Naive thymus-derived CD4-positive, alpha-beta T cell (primary cell): Measurements from ENCODE around the gene SLC44A5. TPM values are rescaled to one million over a fixed set of nuclear protein-coding genes. Genes with fewer than 3 reads are reported as not detected.
"Not testable (repeated sequence)": the region's sequence is repeated elsewhere in the genome, so short reads cannot be mapped to it uniquely, and the experiment has no call there.

Source experiments
- ATAC-seq: fragments of 150-1000 bp; cut with Tn5 transposase; 2 replicates; pipeline ENCODE4 v1.10.0; 2021; ENCODE audit warnings: mild to moderate bottlenecking, moderate library complexity
- CTCF ChIA-PET: fragments of 350-600 bp; sonication (Branson Sonifier 250); formaldehyde crosslinking; loops from one replicate; lab custom pipeline; 2021; ENCODE audit warnings: antibody characterized with exemption; lab: Charles Lee
- POLR2A ChIA-PET: fragments of 350-600 bp; sonication (Branson Sonifier 250); formaldehyde crosslinking; loops from one replicate; lab custom pipeline; 2021; ENCODE audit warnings: antibody characterized with exemption, inconsistent platforms; lab: Charles Lee
- DNase-seq, 9 donors: peaks; one replicate each; pipeline versions ENCODE4 v3.0.0 to v3.0.0-alpha.2; 2020 to 2022; ENCODE audit warnings: mixed read lengths in 1 of 9
- H3K27ac ChIP-seq: one replicate; pipeline ENCODE4 v1.7.0; 2013; ENCODE audit warnings: mild to moderate bottlenecking, low read depth, low read length, moderate library complexity
- H3K27me3 ChIP-seq, 2 donors: one replicate each; pipeline ENCODE4 v1.7.0; 2013; ENCODE audit warnings: low read length in 2 of 2, mild to moderate bottlenecking in 2 of 2, moderate library complexity in 2 of 2; ENCODE audit not compliant: control insufficient read depth in 2 of 2, insufficient read depth in 2 of 2
- H3K36me3 ChIP-seq, 3 experiments: 1 replicate in 2 of 3; 2 replicates in 1 of 3; pipeline ENCODE4 v1.7.0; 2013; ENCODE audit warnings: low read length in 3 of 3, mild to moderate bottlenecking in 3 of 3, moderate library complexity in 1 of 3; ENCODE audit not compliant: insufficient read depth in 3 of 3, control insufficient read depth in 2 of 3
- H3K4me1 ChIP-seq, 2 donors: one replicate each; pipeline ENCODE4 v1.7.0; 2013; ENCODE audit warnings: low read length in 2 of 2, mild to moderate bottlenecking in 2 of 2, moderate library complexity in 1 of 2; ENCODE audit not compliant: control insufficient read depth in 2 of 2, insufficient read depth in 2 of 2
- H3K4me3 ChIP-seq: 2 replicates; pipeline ENCODE4 v1.7.0; 2013; ENCODE audit warnings: mild to moderate bottlenecking, low read length
- H3K9me3 ChIP-seq, 3 experiments: 1 replicate in 2 of 3; 2 replicates in 1 of 3; pipeline ENCODE4 v1.7.0; 2013; ENCODE audit warnings: low read length in 3 of 3; ENCODE audit not compliant: control insufficient read depth in 2 of 3
- H3K27ac Mint-ChIP-seq, 9 donors: one replicate each; pipeline ENCODE4 v1.8.0; 2020 to 2022; ENCODE audit warnings: mixed read lengths in 9 of 9, mild to moderate bottlenecking in 8 of 9, moderate library complexity in 5 of 9, inconsistent platforms in 2 of 9
- H3K27me3 Mint-ChIP-seq, 5 donors: one replicate each; pipeline ENCODE4 v1.8.0; 2021 to 2022; ENCODE audit warnings: mixed read lengths in 5 of 5, mild to moderate bottlenecking in 1 of 5
- H3K36me3 Mint-ChIP-seq, 5 donors: one replicate each; pipeline ENCODE4 v1.8.0; 2020 to 2022; ENCODE audit warnings: mixed read lengths in 5 of 5, mild to moderate bottlenecking in 3 of 5, inconsistent platforms in 1 of 5
- H3K4me1 Mint-ChIP-seq, 7 donors: one replicate each; pipeline ENCODE4 v1.8.0; 2020 to 2022; ENCODE audit warnings: mixed read lengths in 7 of 7, mild to moderate bottlenecking in 3 of 7, inconsistent platforms in 1 of 7
- H3K4me3 Mint-ChIP-seq, 10 donors: one replicate each; pipeline ENCODE4 v1.8.0; 2020 to 2022; ENCODE audit warnings: mild to moderate bottlenecking in 10 of 10, mixed read lengths in 10 of 10, moderate library complexity in 6 of 10, inconsistent platforms in 2 of 10
- H3K9me3 Mint-ChIP-seq, 11 donors: one replicate each; pipeline ENCODE4 v1.8.0; 2020 to 2022; ENCODE audit warnings: mixed read lengths in 11 of 11, mild to moderate bottlenecking in 4 of 11, inconsistent platforms in 1 of 11, moderate library complexity in 1 of 11
- intact Hi-C, 2 donors: fragments of 100-400 bp; cut with micrococcal nuclease; formaldehyde crosslinking; loops; one replicate each; pipeline ENCODE4 v1.15.1; 2023
- polyA plus RNA-seq, 2 donors: library from polyadenylated mRNA; unstranded; fragments of 300-500 nt; fragmentation: Illumina TruSeq; gene quantifications; one replicate each; pipeline ENCODE4 v1.2.3, GENCODE V29; 2021
- total RNA-seq, 6 experiments: library from RNA in 5 of 6; stranded (reverse) in 5 of 6; gene quantifications; 1 replicate in 5 of 6; 2 replicates in 1 of 6; pipeline ENCODE4 v1.2.3 and lab custom pipeline; 2021 to 2026

The SLC44A5 gene
- total and polyA plus RNA-seq, 7 experiments from 2014 or later = 0.92 to 6.0 (median 3.0) TPM; not detected in 3

DNA sequence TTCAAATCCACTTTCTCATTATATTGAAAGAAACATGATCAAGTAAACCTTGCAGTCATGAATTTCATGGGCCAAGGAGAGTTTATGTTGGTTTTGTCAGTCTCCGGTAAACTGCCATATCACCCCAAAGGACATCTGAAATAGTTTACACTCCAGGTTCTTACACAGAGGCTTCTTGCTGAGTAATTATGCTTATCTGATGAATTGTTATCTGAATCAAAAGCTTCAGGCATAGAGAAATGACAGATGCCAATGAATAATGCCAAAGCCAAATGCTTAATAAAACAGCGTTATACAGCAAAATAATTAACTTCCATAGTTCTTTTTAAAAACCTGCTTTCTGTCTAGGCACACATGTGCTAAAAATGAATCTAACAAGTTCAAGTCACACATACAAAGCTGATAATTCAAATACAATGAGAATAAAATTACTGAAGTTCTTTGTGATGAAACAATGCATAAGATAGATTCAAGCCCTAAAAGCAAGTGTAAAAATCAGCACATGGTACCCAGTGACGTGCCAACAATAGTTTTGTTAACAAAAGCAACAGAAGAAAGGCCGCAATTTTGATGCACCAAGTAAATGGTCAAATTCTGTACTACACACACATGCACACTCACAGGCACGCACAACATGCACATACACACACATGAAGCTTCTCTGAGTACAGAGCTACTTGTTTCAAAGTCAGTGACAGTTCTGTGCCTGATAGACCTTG is 109.2 kb downstream of the SLC44A5 start:
- Mint-ChIP-seq H3K27ac (no peak overlapping the region), H3K4me3 (no peak overlapping the region), H3K27me3 (peaks cover 0 to 4% (median 0%) of the 10 kb centered on the region in 5 donors), H3K4me1 (peaks cover 0 to 2% (median 0%) of the 10 kb centered on the region in 7 donors), H3K9me3 (peaks cover 0 to 10% (median 0%) of the 10 kb centered on the region in 11 donors), H3K36me3 (no peaks in the 10 kb centered on the region)
- DNase-seq (no peak), ATAC-seq (no peak)
- Histone ChIP-seq H3K27ac (no peak overlapping the region), H3K4me1 (no peaks in the 10 kb centered on the region), H3K36me3 (no peaks in the 10 kb centered on the region), H3K4me3 (no peak overlapping the region), H3K9me3 (no peaks in the 10 kb centered on the region), H3K27me3 (no peaks in the 10 kb centered on the region)
- ChIA-PET POLR2A (no interaction called here), CTCF (no interaction called here)
- intact Hi-C loops = no loop called here

DNA sequence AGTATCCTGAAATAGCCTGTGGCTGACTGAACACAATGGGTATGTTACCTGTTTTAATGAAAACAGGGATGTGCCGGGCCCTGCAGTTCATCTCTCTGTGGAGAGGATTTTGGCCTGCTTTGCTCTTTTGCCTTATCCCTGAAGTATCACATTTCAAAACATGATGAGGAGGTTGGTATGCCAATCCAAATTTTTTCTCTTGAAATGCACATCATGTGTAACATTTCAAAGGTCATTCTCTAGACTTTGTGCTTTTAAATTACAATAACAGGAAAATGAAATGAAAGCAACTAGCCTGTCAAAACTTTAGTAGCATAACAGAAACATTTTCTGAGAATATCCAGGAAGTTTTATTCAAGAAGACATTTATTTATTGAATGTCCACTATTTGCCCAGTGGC is 118.9 kb downstream of the SLC44A5 start:
- Mint-ChIP-seq H3K36me3 (no peaks in the 10 kb centered on the region), H3K4me1 (no peaks in the 10 kb centered on the region), H3K9me3 (peaks cover 0 to 10% (median 3%) of the 10 kb centered on the region in 11 donors)

DNA sequence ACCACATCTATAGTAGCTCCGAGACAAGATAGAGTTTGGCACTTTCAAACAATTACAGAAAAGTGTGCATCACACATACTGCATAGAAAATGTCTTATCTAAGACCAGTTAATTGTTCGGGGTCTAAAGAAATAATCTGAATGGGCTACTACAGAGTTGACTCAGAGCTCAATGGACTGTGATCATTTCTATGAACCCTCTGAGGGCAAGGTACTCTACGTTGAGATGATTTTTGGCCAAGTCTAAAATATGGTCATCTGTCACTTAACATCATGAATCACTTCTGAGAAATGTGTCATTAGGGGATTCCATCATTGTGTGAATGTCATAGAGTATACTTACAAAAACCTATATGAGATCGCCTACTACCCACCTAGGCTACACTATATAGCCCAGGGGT is 123.5 kb downstream of the SLC44A5 start:
- Histone ChIP-seq H3K9me3 (peaks cover 0 to 5% (median 0%) of the 10 kb centered on the region in 3 experiments), H3K4me1 (no peaks in the 10 kb centered on the region), H3K36me3 (no peaks in the 10 kb centered on the region), H3K27me3 (no peaks in the 10 kb centered on the region), H3K27ac (no peak overlapping the region), H3K4me3 (no peak overlapping the region)
- peaks cover 0 to 25% (median 4%) of the 10 kb centered on the region in 11 donors for H3K9me3 Mint-ChIP-seq
- no peaks in the 10 kb centered on the region for H3K4me1 Mint-ChIP-seq
- peaks cover 0 to 7% (median 0%) of the 10 kb centered on the region in 5 donors for H3K36me3 Mint-ChIP-seq
- H3K4me3 Mint-ChIP-seq = no peak overlapping the region
- intact Hi-C loops = no loop called here
- ChIA-PET CTCF (no interaction called here), POLR2A (no interaction called here)
- H3K27me3 Mint-ChIP-seq = peaks cover 0 to 4% (median 0%) of the 10 kb centered on the region in 5 donors
- H3K27ac Mint-ChIP-seq = no peak overlapping the region
- DNase-seq (no peak), ATAC-seq (no peak)

More for the DNA sequence above, 118.9 kb downstream of the SLC44A5 start:
- intact Hi-C loops = no loop called here
- Mint-ChIP-seq H3K27ac (no peak overlapping the region), H3K4me3 (no peak overlapping the region), H3K27me3 (no peaks in the 10 kb centered on the region)
- Histone ChIP-seq H3K36me3 (no peaks in the 10 kb centered on the region), H3K4me3 (no peak overlapping the region), H3K9me3 (no peaks in the 10 kb centered on the region), H3K4me1 (no peaks in the 10 kb centered on the region), H3K27ac (no peak overlapping the region), H3K27me3 (no peaks in the 10 kb centered on the region)
- ATAC-seq (no peak), DNase-seq (no peak)
- ChIA-PET CTCF (no interaction called here), POLR2A (no interaction called here)

DNA sequence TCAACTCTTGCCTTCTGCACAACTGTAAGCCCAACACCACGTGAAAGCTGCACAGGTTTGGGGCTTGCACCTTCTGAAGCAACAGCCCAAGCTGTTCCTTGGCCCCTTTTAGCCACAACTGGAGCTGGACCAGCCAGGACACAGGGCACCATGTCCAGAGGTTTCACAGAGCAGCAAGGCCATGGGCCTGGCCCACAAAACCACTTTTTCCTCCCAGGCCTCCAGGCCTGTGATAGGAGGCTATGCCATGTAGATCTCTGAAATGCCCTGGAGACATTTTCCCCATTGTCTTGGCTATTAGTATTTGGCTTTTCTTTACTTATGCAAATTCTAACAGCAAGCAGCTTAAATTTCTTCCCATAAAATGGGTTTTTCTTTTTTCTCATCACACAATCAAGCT is 126.1 kb downstream of the SLC44A5 start:
- POLR2A ChIA-PET = no interaction called here
- DNase-seq (no peak), ATAC-seq (no peak)
- H3K36me3 Mint-ChIP-seq = peaks cover 0 to 7% (median 0%) of the 10 kb centered on the region in 5 donors
- peaks cover 1 to 25% (median 8%) of the 10 kb centered on the region in 11 donors for H3K9me3 Mint-ChIP-seq
- CTCF ChIA-PET = no interaction called here
- Histone ChIP-seq H3K27me3 (no peaks in the 10 kb centered on the region), H3K4me1 (no peaks in the 10 kb centered on the region), H3K27ac (no peak overlapping the region), H3K36me3 (no peaks in the 10 kb centered on the region), H3K9me3 (peaks cover 0 to 5% (median 0%) of the 10 kb centered on the region in 3 experiments), H3K4me3 (no peak overlapping the region)
- no peak overlapping the region for H3K4me3 Mint-ChIP-seq
- H3K4me1 Mint-ChIP-seq = no peaks in the 10 kb centered on the region
- no peak overlapping the region for H3K27ac Mint-ChIP-seq
- intact Hi-C loops = no loop called here
- peaks cover 0 to 4% (median 0%) of the 10 kb centered on the region in 5 donors for H3K27me3 Mint-ChIP-seq

DNA sequence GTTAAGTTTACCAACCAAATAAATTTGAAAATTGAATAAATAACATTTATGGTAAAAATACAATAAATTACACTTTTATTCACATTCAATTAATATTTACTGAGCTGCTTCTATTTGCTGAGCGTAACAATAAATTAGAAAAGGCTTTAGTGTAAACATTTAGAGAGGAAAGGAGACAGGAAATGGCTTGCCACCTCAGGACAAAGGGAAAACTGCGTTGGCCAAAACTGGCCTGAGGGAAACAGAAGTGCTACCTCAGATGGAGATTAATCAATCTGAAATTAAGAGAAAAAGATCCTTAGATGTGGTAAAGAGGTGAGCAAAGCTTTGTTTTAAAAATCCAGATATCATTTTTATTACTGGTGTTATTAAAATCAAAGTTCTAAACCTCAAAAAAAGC is 128.0 kb downstream of the SLC44A5 start:
- POLR2A ChIA-PET = no interaction called here
- no peak overlapping the region for H3K4me3 Mint-ChIP-seq
- no peaks in the 10 kb centered on the region for H3K4me1 ChIP-seq
- no peaks in the 10 kb centered on the region for H3K27me3 ChIP-seq
- no peaks in the 10 kb centered on the region for H3K4me1 Mint-ChIP-seq
- H3K36me3 Mint-ChIP-seq = peaks cover 0 to 7% (median 0%) of the 10 kb centered on the region in 5 donors
- DNase-seq (no peak), ATAC-seq (no peak)
- H3K27ac ChIP-seq = no peak overlapping the region
- no peaks in the 10 kb centered on the region for H3K36me3 ChIP-seq
- peaks cover 3 to 25% (median 10%) of the 10 kb centered on the region in 11 donors for H3K9me3 Mint-ChIP-seq
- no peak overlapping the region for H3K27ac Mint-ChIP-seq
- H3K9me3 ChIP-seq = peaks cover 0 to 5% (median 0%) of the 10 kb centered on the region in 3 experiments
- peaks cover 0 to 4% (median 0%) of the 10 kb centered on the region in 5 donors for H3K27me3 Mint-ChIP-seq
- CTCF ChIA-PET = interaction anchor here (0.7 kb wide), 1 partner anchor 166 kb away, joined by 3 read pairs; no protein-coding TSS in a partner anchor
- intact Hi-C loops = no loop called here
- H3K4me3 ChIP-seq = no peak overlapping the region

DNA sequence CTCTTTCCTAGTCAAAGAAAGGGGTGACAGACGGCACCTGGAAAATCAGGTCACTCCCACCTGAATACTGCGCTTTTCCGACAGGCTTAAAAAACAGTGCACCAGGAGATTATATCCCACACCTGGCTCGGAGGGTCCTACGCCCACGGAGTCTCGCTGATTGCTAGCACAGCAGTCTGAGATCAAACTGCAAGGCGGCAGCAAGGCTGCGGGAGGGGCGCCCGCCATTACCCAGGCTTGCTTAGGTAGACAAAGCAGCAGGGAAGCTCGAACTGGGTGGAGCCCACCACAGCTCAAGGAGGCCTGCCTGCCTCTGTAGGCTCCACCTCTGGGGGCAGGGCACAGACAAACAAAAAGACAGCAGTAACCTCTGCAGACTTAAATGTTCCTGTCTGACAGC is 134.4 kb downstream of the SLC44A5 start:
- H3K9me3 ChIP-seq, DNase-seq, H3K36me3 Mint-ChIP-seq, POLR2A ChIA-PET, intact Hi-C loops, H3K4me1 Mint-ChIP-seq, H3K4me3 Mint-ChIP-seq, H3K27me3 ChIP-seq, H3K36me3 ChIP-seq, H3K27me3 Mint-ChIP-seq, H3K4me1 ChIP-seq, CTCF ChIA-PET, H3K27ac ChIP-seq, H3K9me3 Mint-ChIP-seq, H3K4me3 ChIP-seq, H3K27ac Mint-ChIP-seq, ATAC-seq: not testable (repeated sequence)

DNA sequence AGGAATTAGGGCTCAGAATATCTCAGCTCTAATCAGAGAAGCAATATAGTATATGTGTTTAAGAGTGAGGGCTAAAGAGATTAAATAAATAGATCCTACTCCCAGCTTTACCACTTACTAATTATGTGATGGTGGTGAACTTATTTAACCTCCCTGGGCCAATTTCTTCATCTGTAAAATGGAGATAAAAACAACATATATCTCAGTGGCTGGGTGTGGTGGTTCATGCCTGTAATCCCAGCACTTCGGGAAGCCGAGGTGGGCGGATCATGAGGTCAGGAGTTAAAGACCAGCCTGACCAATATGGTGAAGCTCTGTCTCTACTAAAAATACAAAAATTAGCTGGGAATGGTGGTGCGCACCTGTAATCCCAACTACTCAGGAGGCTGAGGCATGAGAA is 135.2 kb downstream of the SLC44A5 start:
- H3K27ac ChIP-seq = no peak overlapping the region
- H3K4me1 Mint-ChIP-seq = no peaks in the 10 kb centered on the region
- H3K9me3 ChIP-seq = no peaks in the 10 kb centered on the region
- DNase-seq = no peak
- H3K27me3 Mint-ChIP-seq = no peaks in the 10 kb centered on the region
- no peaks in the 10 kb centered on the region for H3K36me3 ChIP-seq
- POLR2A ChIA-PET = no interaction called here
- no peak for ATAC-seq
- H3K27me3 ChIP-seq = no peaks in the 10 kb centered on the region
- peaks cover 0 to 9% (median 4%) of the 10 kb centered on the region in 11 donors for H3K9me3 Mint-ChIP-seq
- no peak overlapping the region for H3K27ac Mint-ChIP-seq
- no peaks in the 10 kb centered on the region for H3K36me3 Mint-ChIP-seq
- intact Hi-C loops = no loop called here
- H3K4me1 ChIP-seq = no peaks in the 10 kb centered on the region
- no peak overlapping the region for H3K4me3 ChIP-seq
- H3K4me3 Mint-ChIP-seq = no peak overlapping the region
- CTCF ChIA-PET = no interaction called here
